Measurements from ENCODE around the gene KCNK4. TPM values are rescaled to one million over a fixed set of nuclear protein-coding genes. Genes with fewer than 3 reads are reported as not detected.

Gene KCNK4
- polyA plus RNA-seq, 1 donor = 0.09 TPM

DNA sequence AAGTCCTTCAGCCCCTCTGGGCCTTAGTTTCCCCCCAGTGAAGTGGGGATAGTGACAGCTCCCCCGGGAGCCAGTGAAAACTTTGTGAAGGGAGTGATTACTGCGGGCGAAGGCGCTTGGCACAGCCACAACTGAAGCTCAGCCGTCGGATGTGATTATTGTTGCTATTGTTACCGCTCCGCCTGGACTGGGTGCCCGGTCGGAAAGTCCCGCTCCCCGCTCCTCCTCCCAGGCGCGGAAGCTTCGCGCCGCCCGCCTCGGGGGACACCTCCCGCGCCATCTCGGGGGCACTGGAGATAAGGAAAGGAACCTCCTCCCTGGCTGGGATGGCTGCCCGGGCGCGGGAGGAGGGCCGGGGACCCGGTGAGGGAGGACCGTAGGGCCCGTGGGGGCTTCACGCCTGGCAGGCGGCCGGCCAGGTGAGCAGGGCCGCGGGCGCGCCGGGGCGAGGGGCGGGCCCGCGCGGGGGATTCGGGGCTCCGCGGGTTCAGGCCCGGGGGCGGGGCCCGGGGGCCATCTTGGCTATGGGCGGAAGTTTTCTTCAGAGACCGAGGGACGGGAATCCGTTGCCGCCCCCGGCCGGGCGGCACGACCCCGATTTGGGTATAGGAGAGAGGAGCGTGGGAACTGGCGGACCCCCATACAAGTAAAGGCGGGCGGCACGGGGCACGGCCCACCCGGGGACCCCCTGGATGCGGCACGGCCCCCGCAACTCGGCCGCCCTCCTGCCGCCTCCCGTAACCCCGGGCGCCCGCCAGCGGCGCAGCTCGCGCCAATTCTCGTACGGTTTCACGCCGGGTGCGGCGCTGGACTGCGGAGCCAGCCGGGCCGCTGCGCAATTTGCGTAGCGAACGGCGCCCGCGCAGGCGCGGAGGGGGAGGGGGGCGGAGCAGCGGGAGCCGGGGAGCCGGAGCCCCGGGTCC, 5.9 kb upstream of the KCNK4 start, which contains the start of gene GPR137:
Gene GPR137, plus strand, starts transcription at position 887 of the 923 bp plus-strand sequence. CDS start 677 bp downstream, outside the sequence.
- peaks cover 17% of the 10 kb centered on the region for H3K4me1 ChIP-seq (ENCODE audit: control insufficient read depth, insufficient read depth, low read length)
- DNase-seq = peak; percentile 79 to 94

DNA sequence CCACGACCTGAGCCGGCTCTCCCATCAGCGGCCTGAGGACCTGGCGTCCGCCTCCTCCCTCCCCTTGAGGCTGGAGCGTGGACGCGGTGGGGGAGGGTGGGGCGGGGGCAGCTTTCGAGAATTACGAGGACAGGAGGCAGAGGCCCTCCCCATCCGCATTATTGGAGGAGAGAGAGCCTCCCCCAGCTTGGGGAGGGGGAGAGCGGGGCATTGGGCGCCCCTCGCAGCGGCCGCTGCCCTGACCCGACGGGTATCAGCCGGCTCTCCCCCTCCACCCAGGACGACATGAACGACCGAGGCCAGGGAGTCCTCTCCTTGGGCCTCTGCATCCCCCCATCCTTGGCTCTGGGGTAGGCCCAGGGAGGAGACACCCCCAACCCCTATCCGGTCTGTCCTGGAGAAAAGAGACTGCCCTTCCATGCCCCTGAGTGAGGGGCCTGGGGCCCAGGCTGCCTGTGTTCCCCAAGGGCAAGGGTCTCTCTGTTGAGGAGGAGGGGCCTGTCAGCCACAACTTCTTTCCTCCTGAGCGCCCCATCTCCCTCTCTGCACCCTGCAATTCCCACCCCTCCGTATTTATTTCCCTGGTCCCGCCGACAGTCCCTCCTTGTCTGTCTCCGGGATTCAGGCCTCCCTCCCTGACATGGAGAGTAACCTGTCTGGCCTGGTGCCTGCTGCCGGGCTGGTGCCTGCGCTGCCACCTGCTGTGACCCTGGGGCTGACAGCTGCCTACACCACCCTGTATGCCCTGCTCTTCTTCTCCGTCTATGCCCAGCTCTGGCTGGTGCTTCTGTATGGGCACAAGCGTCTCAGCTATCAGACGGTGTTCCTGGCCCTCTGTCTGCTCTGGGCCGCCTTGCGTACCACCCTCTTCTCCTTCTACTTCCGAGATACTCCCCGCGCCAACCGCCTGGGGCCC, 5.0 kb upstream of the KCNK4 start:
- no peak for DNase-seq
- Histone ChIP-seq H3K27ac (ENCODE audit: low read length) (no peak overlapping the region), H3K4me3 (ENCODE audit: low read length) (peak overlapping the region; percentile 65), H3K4me1 (ENCODE audit: control insufficient read depth, insufficient read depth, low read length) (peaks cover 17% of the 10 kb centered on the region), H3K27me3 (ENCODE audit: control insufficient read depth, insufficient read depth, low read length) (peaks cover 18% of the 10 kb centered on the region), H3K9me3 (ENCODE audit: control insufficient read depth, low read depth, low read length) (no peaks in the 10 kb centered on the region), H3K36me3 (ENCODE audit: control insufficient read depth, insufficient read depth, low read length) (peaks cover 7% of the 10 kb centered on the region)
- no CpG with 5 or more reads among the region's 40 CpGs for WGBS (ENCODE audit: insufficient coverage, low lambda C conversion rate)

More for the DNA sequence above, 5.9 kb upstream of the KCNK4 start, which contains the start of gene GPR137:
- Histone ChIP-seq H3K27ac (ENCODE audit: low read length) (peak within 1 kb of the TSS; percentile 94), H3K4me3 (ENCODE audit: low read length) (peak within 1 kb of the TSS; percentile 76), H3K9me3 (ENCODE audit: control insufficient read depth, low read depth, low read length) (no peaks in the 10 kb centered on the region), H3K27me3 (ENCODE audit: control insufficient read depth, insufficient read depth, low read length) (peaks cover 9% of the 10 kb centered on the region), H3K36me3 (ENCODE audit: control insufficient read depth, insufficient read depth, low read length) (peaks cover 7% of the 10 kb centered on the region)
- no CpG with 5 or more reads among the region's 102 CpGs for WGBS (ENCODE audit: insufficient coverage, low lambda C conversion rate)

DNA sequence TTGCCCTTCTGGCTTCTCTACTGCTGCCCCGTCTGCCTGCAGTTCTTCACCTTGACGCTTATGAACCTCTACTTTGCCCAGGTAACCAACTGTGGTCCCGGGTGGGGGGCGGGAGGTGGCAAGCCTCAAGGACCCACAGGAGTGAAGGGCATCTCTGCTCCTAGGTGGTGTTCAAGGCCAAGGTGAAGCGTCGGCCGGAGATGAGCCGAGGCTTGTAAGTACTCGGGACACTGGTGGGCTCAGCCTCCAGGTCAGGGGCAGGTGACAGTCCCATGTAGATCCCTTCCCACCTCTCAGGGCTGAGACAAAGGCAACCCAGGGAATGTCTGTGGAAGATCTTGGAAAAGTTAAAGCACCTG, 4.3 kb upstream of the KCNK4 start:
- H3K4me1 ChIP-seq (ENCODE audit: control insufficient read depth, insufficient read depth, low read length) = peaks cover 17% of the 10 kb centered on the region
- no peak overlapping the region for H3K4me3 ChIP-seq (ENCODE audit: low read length)
- DNase-seq = no peak
- peaks cover 7% of the 10 kb centered on the region for H3K36me3 ChIP-seq (ENCODE audit: control insufficient read depth, insufficient read depth, low read length)
- no peak overlapping the region for H3K27ac ChIP-seq (ENCODE audit: low read length)
- no CpG with 5 or more reads among the region's 9 CpGs for WGBS (ENCODE audit: insufficient coverage, low lambda C conversion rate)
- no peaks in the 10 kb centered on the region for H3K9me3 ChIP-seq (ENCODE audit: control insufficient read depth, low read depth, low read length)
- peaks cover 22% of the 10 kb centered on the region for H3K27me3 ChIP-seq (ENCODE audit: control insufficient read depth, insufficient read depth, low read length)

DNA sequence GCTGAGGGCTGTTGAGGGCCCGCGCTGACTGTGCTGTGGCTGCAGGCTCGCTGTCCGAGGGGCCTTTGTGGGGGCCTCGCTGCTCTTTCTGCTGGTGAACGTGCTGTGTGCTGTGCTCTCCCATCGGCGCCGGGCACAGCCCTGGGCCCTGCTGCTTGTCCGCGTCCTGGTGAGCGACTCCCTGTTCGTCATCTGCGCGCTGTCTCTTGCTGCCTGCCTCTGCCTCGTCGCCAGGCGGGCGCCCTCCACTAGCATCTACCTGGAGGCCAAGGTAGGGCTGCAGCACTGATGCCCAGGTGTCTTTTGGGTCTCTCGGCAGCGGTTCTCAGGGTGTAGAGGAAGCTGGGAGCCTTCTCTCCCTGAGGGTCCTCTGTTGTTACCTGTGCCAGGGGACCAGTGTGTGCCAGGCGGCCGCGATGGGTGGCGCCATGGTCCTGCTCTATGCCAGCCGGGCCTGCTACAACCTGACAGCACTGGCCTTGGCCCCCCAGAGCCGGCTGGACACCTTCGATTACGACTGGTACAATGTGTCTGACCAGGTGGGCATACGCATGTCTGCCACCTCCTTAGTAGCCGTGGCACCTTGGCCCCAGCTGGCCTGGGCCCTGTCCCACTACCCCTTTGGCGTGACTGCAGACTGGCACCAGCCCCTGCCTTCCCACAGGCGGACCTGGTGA, 3.3 kb upstream of the KCNK4 start:
- Histone ChIP-seq H3K36me3 (ENCODE audit: control insufficient read depth, insufficient read depth, low read length) (peaks cover 2% of the 10 kb centered on the region), H3K9me3 (ENCODE audit: control insufficient read depth, low read depth, low read length) (no peaks in the 10 kb centered on the region), H3K27me3 (ENCODE audit: control insufficient read depth, insufficient read depth, low read length) (peaks cover 32% of the 10 kb centered on the region), H3K4me1 (ENCODE audit: control insufficient read depth, insufficient read depth, low read length) (peaks cover 20% of the 10 kb centered on the region), H3K27ac (ENCODE audit: low read length) (no peak overlapping the region), H3K4me3 (ENCODE audit: low read length) (no peak overlapping the region)
- no peak for DNase-seq
- WGBS (ENCODE audit: insufficient coverage, low lambda C conversion rate) = no CpG with 5 or more reads among the region's 33 CpGs

DNA sequence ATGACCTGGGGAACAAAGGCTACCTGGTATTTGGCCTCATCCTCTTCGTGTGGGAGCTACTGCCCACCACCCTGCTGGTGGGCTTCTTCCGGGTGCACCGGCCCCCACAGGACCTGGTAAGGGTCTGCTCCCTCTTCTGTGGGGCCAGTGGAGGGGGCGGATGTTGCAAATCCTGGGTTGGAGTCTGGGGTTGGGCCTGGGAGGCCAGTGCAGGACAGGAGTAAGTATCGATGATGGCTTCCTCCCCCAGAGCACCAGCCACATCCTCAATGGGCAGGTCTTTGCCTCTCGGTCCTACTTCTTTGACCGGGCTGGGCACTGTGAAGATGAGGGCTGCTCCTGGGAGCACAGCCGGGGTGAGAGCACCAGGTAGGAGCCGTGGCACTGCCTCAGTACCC, 2.8 kb upstream of the KCNK4 start:
- Histone ChIP-seq H3K27ac (ENCODE audit: low read length) (no peak overlapping the region), H3K4me1 (ENCODE audit: control insufficient read depth, insufficient read depth, low read length) (peaks cover 18% of the 10 kb centered on the region), H3K27me3 (ENCODE audit: control insufficient read depth, insufficient read depth, low read length) (peaks cover 37% of the 10 kb centered on the region), H3K36me3 (ENCODE audit: control insufficient read depth, insufficient read depth, low read length) (no peaks in the 10 kb centered on the region), H3K9me3 (ENCODE audit: control insufficient read depth, low read depth, low read length) (no peaks in the 10 kb centered on the region), H3K4me3 (ENCODE audit: low read length) (no peak overlapping the region)
- WGBS (ENCODE audit: insufficient coverage, low lambda C conversion rate) = no CpG with 5 or more reads among the region's 9 CpGs
- no peak for DNase-seq

DNA sequence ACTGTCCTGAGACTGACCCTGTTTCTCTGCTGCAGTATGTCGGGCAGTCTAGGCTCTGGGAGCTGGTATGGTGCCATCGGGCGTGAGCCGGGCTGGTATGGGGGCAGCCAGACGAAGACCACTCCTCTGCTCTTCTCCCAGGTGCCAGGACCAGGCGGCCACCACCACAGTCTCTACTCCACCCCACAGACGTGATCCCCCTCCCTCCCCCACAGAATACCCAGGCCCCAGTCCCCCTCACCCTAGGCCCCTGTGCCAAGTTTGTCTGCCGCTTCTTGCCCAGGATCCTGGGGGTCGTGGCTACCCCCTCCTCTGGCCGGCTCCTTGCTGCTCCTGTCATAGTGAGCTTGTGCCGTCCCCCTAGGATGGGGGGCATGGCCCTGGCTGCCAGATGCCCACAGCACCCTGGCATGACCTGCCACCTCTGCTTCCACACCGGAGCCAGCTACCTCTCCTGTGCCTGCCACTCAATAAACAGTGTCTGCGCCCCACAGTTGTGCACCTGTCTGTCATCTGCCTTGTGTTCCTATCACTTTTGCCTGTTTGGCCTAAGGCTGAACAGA, 2.0 kb upstream of the KCNK4 start:
- Histone ChIP-seq H3K4me1 (ENCODE audit: control insufficient read depth, insufficient read depth, low read length) (peaks cover 10% of the 10 kb centered on the region), H3K27ac (ENCODE audit: low read length) (no peak overlapping the region), H3K4me3 (ENCODE audit: low read length) (no peak overlapping the region), H3K9me3 (ENCODE audit: control insufficient read depth, low read depth, low read length) (no peaks in the 10 kb centered on the region), H3K27me3 (ENCODE audit: control insufficient read depth, insufficient read depth, low read length) (peaks cover 42% of the 10 kb centered on the region), H3K36me3 (ENCODE audit: control insufficient read depth, insufficient read depth, low read length) (no peaks in the 10 kb centered on the region)
- WGBS (ENCODE audit: insufficient coverage, low lambda C conversion rate) = no CpG with 5 or more reads among the region's 13 CpGs
- no peak for DNase-seq

DNA sequence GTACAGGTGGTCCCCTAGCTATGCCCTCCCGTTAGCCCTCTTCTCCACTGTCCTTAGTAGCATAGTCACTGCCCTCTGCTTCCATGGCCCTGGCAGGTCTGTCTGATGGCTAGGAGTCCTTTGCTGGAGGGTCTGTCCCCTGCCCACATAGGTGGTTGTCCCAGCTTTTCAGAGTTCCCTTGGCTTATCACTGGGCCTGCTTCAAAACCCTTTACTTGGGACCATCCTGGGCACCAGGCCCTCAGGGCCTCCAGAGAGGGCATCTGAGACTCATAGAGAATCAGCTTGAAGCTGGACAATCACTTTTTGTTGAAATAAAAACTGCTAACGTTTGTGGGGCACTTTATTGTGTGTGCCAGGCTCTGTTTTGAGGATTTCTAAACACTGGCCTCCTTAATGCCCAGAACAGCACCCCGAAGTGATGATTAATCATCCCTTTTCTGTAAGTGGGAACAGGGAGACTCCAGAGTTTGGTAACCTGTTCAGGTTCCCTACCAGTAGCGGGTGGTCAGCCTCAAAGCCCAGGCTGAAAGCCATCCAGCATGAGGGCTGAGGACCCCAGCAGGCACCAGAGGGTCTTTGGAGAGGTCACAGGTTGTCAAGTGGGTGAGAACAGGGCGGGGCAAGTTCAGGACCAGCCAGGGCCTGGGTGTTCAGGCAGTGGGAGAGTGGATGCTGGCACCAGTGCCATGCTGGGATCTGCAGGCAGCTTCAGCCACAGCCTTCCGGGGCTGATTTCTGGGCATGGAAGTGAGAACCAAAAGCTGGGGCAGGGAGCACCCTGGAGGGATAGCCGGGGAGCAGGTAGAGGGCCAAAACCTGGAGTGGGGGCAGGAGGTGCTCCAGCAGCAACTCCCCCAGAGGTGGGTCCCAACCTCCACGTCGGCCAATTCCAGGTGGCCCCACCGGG, 495 bp upstream of the KCNK4 start:
- no peaks in the 10 kb centered on the region for H3K36me3 ChIP-seq (ENCODE audit: control insufficient read depth, insufficient read depth, low read length)
- DNase-seq = no peak
- H3K9me3 ChIP-seq (ENCODE audit: control insufficient read depth, low read depth, low read length) = no peaks in the 10 kb centered on the region
- peaks cover 10% of the 10 kb centered on the region for H3K4me1 ChIP-seq (ENCODE audit: control insufficient read depth, insufficient read depth, low read length)
- no peak overlapping the region for H3K27ac ChIP-seq (ENCODE audit: low read length)
- no CpG with 5 or more reads among the region's 10 CpGs for WGBS (ENCODE audit: insufficient coverage, low lambda C conversion rate)
- no peak overlapping the region for H3K4me3 ChIP-seq (ENCODE audit: low read length)
- peaks cover 57% of the 10 kb centered on the region for H3K27me3 ChIP-seq (ENCODE audit: control insufficient read depth, insufficient read depth, low read length)

DNA sequence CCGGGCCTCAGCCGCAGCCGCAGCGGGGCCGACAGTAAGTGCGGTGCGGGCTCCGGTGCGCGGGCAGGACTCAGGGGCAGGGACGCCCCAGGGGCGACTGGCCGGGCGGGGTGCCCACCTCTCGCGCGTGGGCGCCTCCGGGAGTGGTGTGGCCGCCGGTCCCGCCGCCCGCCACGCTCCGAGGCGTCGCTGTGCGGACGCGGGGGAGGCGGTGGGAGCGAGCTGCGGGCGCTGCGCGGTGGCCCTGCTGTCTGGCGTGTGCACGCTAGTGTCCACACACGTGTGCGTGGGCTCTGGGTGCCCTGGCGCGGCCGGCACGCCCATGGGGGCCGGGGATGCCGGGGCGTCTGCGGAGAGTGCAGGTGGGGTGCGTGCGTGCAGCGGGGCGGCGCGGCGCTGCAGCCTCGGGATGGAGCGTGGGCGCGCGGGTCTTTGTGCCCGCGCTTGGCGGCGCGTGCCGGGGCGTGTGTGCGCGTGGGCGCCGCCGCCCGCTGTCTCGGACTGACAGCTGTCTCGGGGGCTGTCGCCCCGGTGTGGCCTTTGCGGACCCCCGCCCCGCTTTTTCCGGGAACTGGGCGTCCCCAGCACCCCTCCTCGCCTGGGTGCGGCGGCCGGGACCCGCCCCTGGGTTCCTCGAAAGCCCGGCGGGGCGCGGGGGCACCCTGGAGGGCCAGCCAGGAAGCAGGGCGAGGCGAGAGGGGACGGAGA, 804 bp downstream of the KCNK4 start:
- peaks cover 70% of the 10 kb centered on the region for H3K27me3 ChIP-seq (ENCODE audit: control insufficient read depth, insufficient read depth, low read length)
- H3K36me3 ChIP-seq (ENCODE audit: control insufficient read depth, insufficient read depth, low read length) = no peaks in the 10 kb centered on the region
- H3K9me3 ChIP-seq (ENCODE audit: control insufficient read depth, low read depth, low read length) = no peaks in the 10 kb centered on the region
- DNase-seq = no peak
- no peak overlapping the region for H3K4me3 ChIP-seq (ENCODE audit: low read length)
- peaks cover 3% of the 10 kb centered on the region for H3K4me1 ChIP-seq (ENCODE audit: control insufficient read depth, insufficient read depth, low read length)
- no CpG with 5 or more reads among the region's 96 CpGs for WGBS (ENCODE audit: insufficient coverage, low lambda C conversion rate)
- H3K27ac ChIP-seq (ENCODE audit: low read length) = no peak overlapping the region

Measured in large intestine (tissue), 3 donors.